ENCODE results near the gene UGT1A3.

Gene UGT1A3

GRCh38 chr2:233822101-233822771 is 93.4 kb downstream of the UGT1A3 start:
- no peak overlapping the region for H3K4me2 ChIP-seq (ENCODE audit: low read depth, low read length, poor library complexity, severe bottlenecking)
- H3K9ac ChIP-seq (ENCODE audit: low read depth, low read length, poor library complexity, severe bottlenecking), result no peak overlapping the region
- no peaks in the 10 kb centered on the region for H3K36me3 ChIP-seq (ENCODE audit: insufficient read depth, low read length)
- H2AFZ ChIP-seq (ENCODE audit: low read length), result no peak overlapping the region
- H3K9me2 ChIP-seq (replicated peaks; ENCODE audit: low read depth, low read length), result no peaks in the 10 kb centered on the region
- H3F3A ChIP-seq (ENCODE audit: low read depth), result no peaks in the 10 kb centered on the region
- H3K27me3 ChIP-seq (ENCODE audit: insufficient read depth, low read length, poor library complexity, severe bottlenecking), result no peaks in the 10 kb centered on the region
- H4K20me1 ChIP-seq (ENCODE audit: insufficient read depth, low read length, poor library complexity, severe bottlenecking), result no peaks in the 10 kb centered on the region
- H3K4me1 ChIP-seq (ENCODE audit: insufficient read depth, low read length, poor library complexity, severe bottlenecking), result no peaks in the 10 kb centered on the region
- no peak overlapping the region for H3K4me3 ChIP-seq (ENCODE audit: low read length, poor library complexity, severe bottlenecking)
- TF ChIP-seq CTCF (conservative IDR thresholded peaks at IDR 0.05; ENCODE audit: low read length), result no peak
- no peak for TF ChIP-seq EZH2phosphoT487 (IDR thresholded peaks at IDR 0.05; ENCODE audit: borderline replicate concordance)
- H3K79me2 ChIP-seq (ENCODE audit: insufficient read depth, low read length), result no peaks in the 10 kb centered on the region
- H3K9me3 ChIP-seq (ENCODE audit: insufficient read depth, low read depth, low read length), result no peaks in the 10 kb centered on the region
